SW 1271 (cell line): ENCODE measurements around the gene ECHDC3.
A peak's percentile ranks its signal among the peaks of the same experiment; 100 is the strongest.
"Not testable (repeated sequence)": the region's sequence is repeated elsewhere in the genome, so short reads cannot be mapped to it uniquely, and the experiment has no call there.

Experiments used
- DNase-seq, 2 experiments: peaks; one replicate each; lab custom pipeline; 2025; lab: John Stamatoyannopoulos, UW

The ECHDC3 gene

GRCh38 chr10:11715815-11716494, 26.2 kb upstream of the ECHDC3 start:
- no peak for DNase-seq

- no peak for DNase-seq
These were observed 25.5 kb upstream of the ECHDC3 start for GRCh38 chr10:11716686-11717085.

GRCh38 chr10:11719496-11720259, 22.5 kb upstream of the ECHDC3 start:
- no peak for DNase-seq

GRCh38 chr10:11720260-11720741, 21.9 kb upstream of the ECHDC3 start:
- no peak for DNase-seq

GRCh38 chr10:11721806-11722205, 20.4 kb upstream of the ECHDC3 start:
- DNase-seq, result no peak

GRCh38 chr10:11723359-11723758, 18.8 kb upstream of the ECHDC3 start:
- DNase-seq, result no peak

- peak in 1 of 2 experiments; percentile 36 for DNase-seq
These were observed 17.0 kb upstream of the ECHDC3 start for GRCh38 chr10:11724938-11725776.

- no peak for DNase-seq
These were observed 16.3 kb upstream of the ECHDC3 start for GRCh38 chr10:11725912-11726311.

- DNase-seq, result no peak
These were observed 14.6 kb upstream of the ECHDC3 start for GRCh38 chr10:11727563-11727962.

- no peak for DNase-seq
These were observed 13.8 kb upstream of the ECHDC3 start for GRCh38 chr10:11728353-11728752.

- DNase-seq, result no peak
These were observed 12.3 kb upstream of the ECHDC3 start for GRCh38 chr10:11729790-11730315.

GRCh38 chr10:11730779-11731178, 11.4 kb upstream of the ECHDC3 start:
- no peak for DNase-seq

- DNase-seq, result not testable (repeated sequence)
These were observed 5.4 kb upstream of the ECHDC3 start for GRCh38 chr10:11736767-11737166.

- DNase-seq, result not testable (repeated sequence)
These were observed 4.7 kb upstream of the ECHDC3 start for GRCh38 chr10:11737258-11738032.

GRCh38 chr10:11740907-11741306, 1.3 kb upstream of the ECHDC3 start:
- DNase-seq, result no peak

GRCh38 chr10:11741608-11742007, 574 bp upstream of the ECHDC3 start:
- DNase-seq, result no peak

GRCh38 chr10:11742779-11743298, 657 bp downstream of the ECHDC3 start:
- DNase-seq, result no peak

GRCh38 chr10:11743461-11744338, 1.5 kb downstream of the ECHDC3 start:
- no peak for DNase-seq

GRCh38 chr10:11745045-11745444, 2.9 kb downstream of the ECHDC3 start:
- DNase-seq, result no peak

GRCh38 chr10:11746883-11747539, 4.8 kb downstream of the ECHDC3 start:
- DNase-seq, result no peak
